Lower leg skin (tissue), 3 donors: ENCODE measurements around the gene POFUT2.

Experiments used
- POLR2A ChIP-seq, 2 donors: fragments of 450-650 bp; IDR thresholded peaks; one replicate each; pipeline ENCODE4 v1.6.1; 2016 to 2017; ENCODE audit warnings: antibody characterized with exemption in 2 of 2, mild to moderate bottlenecking in 1 of 2, moderate library complexity in 1 of 2
- TF ChIP-seq, protein P1 (sequence below), 3 donors: fragments of 450-650 bp; IDR thresholded peaks; one replicate each; pipeline ENCODE4 v1.5.1; 2016; ENCODE audit warnings: antibody characterized with exemption in 3 of 3, mild to moderate bottlenecking in 3 of 3, moderate library complexity in 2 of 3

DNA sequence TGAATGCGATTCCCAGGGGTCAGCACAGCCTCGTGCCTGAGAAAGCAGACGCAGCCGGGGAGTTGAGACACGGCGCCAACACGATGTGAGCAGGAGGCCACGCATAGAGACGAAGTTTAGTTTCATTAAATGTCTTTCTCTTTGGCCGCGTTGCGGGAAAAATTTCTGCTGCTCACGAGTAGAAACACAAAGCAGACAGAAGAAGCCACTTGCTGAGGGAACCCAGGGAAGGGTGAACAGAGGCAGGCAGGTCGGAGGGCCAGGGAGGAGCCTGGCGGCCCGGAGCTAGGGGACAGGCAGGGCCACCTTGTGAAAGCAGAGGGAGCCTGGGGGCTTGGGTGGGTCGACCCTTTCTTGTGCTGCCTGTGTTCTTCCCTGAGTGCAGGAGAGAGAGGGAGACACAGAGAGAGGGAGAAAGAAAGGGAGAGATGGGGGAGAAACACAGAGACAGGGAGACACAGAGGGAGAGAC lies 33.2 kb downstream of the POFUT2 start:
- TF ChIP-seq POLR2A (IDR thresholded peaks at IDR 0.05): no peak
- TF ChIP-seq, protein P1, sequence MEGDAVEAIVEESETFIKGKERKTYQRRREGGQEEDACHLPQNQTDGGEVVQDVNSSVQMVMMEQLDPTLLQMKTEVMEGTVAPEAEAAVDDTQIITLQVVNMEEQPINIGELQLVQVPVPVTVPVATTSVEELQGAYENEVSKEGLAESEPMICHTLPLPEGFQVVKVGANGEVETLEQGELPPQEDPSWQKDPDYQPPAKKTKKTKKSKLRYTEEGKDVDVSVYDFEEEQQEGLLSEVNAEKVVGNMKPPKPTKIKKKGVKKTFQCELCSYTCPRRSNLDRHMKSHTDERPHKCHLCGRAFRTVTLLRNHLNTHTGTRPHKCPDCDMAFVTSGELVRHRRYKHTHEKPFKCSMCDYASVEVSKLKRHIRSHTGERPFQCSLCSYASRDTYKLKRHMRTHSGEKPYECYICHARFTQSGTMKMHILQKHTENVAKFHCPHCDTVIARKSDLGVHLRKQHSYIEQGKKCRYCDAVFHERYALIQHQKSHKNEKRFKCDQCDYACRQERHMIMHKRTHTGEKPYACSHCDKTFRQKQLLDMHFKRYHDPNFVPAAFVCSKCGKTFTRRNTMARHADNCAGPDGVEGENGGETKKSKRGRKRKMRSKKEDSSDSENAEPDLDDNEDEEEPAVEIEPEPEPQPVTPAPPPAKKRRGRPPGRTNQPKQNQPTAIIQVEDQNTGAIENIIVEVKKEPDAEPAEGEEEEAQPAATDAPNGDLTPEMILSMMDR (IDR thresholded peaks at IDR 0.05): no peak
